GM19463 (cell line): ENCODE results near the gene DTX3L.

ENCODE experiments used
- ATAC-seq: cut with Tn5 transposase; IDR thresholded peaks from one replicate; pipeline ENCODE4 v1.9.1; 2021; ENCODE audit warnings: mild to moderate bottlenecking, moderate library complexity; ENCODE audit not compliant: unreplicated experiment

The DTX3L gene

DNA sequence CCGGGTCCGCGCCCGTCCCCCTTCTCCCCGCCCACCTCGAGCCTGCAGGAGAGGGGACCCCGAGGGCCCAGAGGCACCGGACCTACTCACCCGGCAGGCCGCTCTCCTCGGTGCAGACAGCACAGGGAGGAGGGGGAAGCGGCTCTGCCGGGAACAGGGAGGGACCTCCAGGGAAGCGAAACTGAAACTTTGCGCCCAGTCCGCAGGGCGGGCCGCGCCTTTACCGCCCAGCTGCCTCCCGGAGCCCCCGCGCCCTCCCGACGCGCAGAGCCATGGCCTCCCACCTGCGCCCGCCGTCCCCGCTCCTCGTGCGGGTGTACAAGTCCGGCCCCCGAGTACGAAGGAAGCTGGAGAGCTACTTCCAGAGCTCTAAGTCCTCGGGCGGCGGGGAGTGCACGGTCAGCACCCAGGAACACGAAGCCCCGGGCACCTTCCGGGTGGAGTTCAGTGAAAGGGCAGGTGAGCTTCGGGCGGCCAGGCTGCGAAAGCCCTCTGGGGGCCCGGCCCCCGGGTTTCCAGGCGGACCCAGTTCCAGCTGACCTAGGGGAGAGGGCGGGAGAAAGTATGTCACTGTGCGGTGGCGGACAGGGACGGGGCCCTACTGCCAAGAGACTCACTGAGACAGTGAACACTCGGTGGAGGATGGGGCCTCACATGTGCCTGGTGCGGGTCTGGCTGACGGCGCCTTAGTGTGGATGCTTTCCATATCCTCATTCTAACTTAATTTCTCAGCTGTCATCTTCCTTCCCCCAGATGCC, at the start of gene DTX3L, which contains the start of gene PARP9:
Gene DTX3L (plus strand): TSS at position 184 of the 758 bp plus-strand sequence. CDS start 89 bp downstream, at position 273.
Gene PARP9 (minus strand): TSS at position 146 of the 758 bp plus-strand sequence. CDS start 4,680 bp downstream, outside the sequence.
- ATAC-seq, result peak; percentile 75

DNA sequence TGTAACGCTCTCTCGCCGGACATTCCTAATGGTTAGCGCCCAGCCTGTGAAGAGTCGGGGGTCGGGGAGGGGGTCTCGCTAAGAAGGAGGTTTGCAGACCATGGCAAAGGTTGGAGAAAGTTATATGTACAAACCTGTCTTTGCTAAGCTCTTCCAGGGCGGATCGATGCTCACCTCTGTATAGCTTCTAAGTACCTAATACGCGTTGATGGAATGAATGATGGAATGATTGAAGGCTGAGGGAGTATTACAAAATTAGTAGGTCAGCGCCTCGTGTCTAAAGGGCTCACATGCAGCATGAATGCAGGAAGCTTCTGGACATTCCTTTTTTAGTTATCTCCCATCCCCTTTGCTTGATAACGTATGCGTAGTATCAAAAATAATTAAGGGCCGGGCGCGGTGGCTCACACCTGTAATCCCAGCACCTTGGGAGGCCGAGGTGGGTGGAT, 49.1 kb upstream of the DTX3L start:
- no peak for ATAC-seq

DNA sequence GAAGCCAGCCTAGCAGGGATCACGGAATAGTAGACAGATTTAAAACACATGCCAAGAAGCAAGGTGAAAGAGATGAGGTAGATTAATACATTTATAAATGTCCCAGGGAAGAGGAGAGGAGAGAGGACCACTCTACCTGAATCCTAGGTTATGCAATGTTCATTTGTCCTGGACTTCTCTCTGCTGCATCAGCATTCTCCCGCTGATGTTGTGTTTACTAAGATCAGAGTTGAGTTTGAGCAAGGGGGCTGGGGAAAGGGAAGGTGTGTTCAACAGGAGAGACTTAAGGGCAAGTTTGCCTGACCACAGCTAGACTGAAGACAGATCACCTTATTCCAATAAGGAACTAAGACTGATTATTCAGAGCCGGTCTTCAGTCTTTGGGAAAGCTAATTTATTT, 48.3 kb upstream of the DTX3L start:
- no peak for ATAC-seq

DNA sequence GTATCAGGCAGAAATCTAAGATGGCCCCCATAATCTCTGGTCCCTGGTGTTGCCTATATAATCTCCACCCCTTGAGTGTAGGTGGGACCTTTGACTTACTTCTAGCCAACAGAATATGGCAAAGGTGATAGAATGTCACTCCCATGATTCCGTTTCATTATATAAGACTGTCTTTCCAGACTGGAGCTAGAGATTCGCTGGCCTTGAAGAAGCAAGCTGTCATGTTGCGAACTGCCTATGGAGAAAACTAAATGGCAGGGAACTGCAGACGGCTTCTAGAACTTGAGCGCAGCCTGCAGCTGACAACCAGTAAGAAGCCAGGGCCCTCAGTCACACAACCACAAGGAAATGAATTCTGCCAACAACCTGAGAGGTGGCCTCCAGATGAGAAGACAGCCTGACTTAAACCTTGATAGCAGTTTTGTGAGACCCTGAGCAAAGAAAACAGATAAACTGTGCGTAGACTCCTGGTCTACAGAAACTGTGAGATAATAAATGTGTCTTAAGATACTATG, 47.2 kb upstream of the DTX3L start:
- ATAC-seq, result no peak

DNA sequence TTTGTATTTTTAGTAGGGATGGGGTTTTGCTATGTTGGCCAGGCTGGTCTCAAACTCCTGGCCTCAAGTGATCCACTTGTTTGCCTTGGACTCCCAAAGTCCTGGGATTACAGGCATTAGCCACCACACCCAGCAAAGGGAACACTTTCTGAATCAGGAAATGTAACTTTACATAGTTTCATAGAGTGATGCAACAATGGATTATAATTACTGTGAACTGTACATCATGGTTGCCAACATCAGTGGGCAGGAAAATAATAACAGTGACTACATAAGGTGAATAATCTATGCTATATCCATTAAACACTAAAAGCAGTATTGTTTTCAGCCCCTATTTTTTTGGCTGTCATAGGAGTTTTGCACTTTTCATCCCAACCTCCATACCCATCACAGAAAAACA, 44.4 kb upstream of the DTX3L start:
- ATAC-seq, result no peak

GRCh38 chr3:122520861-122521260, 43.3 kb upstream of the DTX3L start:
- ATAC-seq, result no peak

DNA sequence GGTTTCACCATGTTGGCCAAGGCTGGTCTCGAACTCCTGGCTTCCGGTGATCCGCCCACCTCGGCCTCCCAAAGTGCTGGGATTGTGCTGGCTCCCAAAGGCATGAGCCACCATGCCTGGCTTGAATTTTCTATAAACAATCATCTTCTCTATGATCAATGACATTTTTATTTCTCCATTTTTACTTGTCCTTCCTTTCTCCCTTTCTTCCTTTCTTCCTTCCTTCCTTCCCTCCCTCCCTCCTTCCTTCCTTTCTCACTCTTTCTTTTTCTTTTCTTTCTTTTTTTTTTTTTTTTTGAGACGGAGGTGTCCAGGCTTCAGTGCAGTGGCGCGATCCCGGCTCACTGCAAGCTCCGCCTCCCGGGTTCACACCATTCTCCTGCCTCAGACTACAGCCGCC, 40.8 kb upstream of the DTX3L start:
- ATAC-seq, result no peak

DNA sequence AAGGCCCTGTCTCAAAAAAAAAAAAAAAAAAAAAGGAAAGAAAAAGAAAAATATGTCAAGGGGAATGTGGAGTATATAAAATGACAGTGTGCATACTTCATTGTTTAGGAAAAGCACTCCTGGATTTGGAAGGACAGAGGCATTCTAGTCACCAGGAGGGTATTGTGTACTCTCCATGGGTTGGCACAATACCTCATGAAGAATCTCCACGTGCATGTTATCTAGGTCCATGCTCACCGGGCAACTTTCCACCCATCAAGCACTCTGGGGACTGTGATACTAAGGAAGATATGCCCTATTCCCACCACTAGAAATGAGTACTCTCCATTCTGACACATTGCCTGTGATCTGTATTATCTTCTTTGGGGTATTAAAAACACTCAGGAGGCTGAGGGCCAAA, 34.0 kb upstream of the DTX3L start:
- no peak for ATAC-seq

DNA sequence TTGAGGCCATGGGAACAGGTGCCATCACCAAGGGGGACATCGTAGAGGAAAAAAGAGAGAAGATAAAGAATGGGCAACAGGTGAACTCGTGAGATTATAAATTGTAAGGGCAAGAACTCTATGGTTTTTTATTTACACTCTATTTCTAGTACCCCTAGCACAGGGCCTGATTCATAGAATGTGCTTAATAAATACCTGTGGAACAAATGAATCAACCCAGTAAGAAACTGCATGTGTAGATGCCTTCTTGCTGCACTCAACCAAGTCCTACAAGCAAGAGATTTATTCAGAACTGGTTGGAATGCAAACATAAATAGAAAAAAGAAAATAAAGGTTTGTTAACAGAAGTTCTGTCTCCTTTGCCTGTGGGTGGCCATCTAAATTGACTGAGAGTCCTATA, 30.7 kb upstream of the DTX3L start:
- ATAC-seq, result peak; percentile 10

DNA sequence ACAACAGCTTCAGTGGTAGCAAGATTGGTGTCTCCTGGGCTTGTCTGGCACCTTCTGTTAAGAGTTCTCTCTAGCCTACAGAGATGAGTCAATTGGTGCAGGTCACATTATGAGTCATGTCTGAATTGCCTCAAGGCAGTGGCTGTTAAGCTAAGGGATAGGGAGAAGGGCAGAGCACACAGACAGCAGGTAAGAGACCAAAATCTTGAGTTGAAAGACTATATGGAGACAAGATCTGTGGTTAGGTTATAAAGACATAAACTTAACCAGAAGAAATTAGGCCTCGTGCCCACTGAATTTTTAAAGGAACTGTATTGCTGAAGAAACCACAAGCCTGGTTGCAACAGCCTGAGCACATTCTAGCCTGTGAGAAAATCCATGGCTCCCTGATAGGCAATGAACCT, 30.2 kb upstream of the DTX3L start:
- peak; percentile 100 for ATAC-seq

- no peak for ATAC-seq
Observed at GRCh38 chr3:122535964-122536631, 28.0 kb upstream of the DTX3L start.

- ATAC-seq, result no peak
Observed at GRCh38 chr3:122536632-122537001, 27.5 kb upstream of the DTX3L start.

GRCh38 chr3:122538956-122539490, 25.1 kb upstream of the DTX3L start:
- no peak for ATAC-seq

- no peak for ATAC-seq
Observed at GRCh38 chr3:122546151-122546550, 18.0 kb upstream of the DTX3L start.

DNA sequence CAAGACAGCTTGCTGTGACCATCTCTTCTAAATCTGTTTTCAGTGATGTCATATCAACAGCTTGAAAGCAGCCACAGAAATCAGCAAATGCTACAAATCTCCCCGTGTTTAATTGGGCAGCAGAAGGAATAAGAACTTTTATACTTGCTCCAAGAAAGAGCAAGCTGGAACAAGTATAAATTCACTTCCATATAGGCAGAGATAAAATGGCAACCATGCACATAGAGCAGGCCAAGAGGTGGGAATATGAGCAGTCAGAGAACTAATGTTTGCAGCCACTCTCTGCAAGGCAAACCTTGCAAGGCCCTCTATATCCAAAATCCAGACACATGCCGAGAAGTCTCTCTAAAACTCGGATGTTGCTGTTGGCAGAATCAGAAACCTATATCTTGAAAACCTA, 16.1 kb upstream of the DTX3L start:
- ATAC-seq, result no peak

- no peak for ATAC-seq
Observed at GRCh38 chr3:122548619-122549018, 15.5 kb upstream of the DTX3L start.

GRCh38 chr3:122553171-122553570, 11.0 kb upstream of the DTX3L start:
- ATAC-seq, result no peak

DNA sequence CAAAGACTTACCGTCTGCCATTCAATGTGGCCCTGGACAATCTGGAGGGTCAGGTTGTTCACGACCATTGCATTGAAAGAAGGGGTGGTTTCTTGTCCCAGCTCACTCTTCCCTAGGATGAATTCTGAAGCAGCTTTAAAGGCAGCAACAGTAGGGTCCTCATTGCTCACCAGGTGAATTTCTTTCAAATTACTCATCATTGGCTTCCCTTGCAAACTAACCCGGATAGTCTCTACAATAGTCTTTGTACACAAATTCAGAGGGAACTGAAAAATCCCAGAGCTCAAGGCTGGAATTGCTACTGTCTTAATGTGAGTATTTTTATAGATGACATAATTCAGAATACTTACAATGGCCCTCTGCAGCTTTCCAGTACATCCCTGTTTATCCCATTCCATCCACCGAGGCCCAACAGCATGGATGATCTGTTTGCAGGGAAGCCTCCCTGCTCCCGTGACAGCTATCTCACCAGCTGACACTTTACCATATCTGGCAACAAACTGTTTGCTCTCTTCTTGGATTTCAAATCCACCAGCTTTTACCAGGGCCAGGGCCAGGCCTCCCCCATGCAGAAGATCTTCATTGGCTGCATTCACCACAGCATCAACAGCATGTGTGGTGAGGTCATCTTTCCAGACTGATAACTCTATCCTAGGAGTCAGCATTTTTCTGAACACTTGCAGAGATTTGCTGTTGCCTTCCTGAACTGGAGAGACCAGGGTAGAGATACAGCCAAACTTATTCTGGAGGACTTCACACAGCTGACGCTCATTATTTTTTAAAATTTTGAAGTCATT, 8.7 kb upstream of the DTX3L start:
- no peak for ATAC-seq

- ATAC-seq, result no peak
Observed at GRCh38 chr3:122557356-122557755, 6.8 kb upstream of the DTX3L start.

DNA sequence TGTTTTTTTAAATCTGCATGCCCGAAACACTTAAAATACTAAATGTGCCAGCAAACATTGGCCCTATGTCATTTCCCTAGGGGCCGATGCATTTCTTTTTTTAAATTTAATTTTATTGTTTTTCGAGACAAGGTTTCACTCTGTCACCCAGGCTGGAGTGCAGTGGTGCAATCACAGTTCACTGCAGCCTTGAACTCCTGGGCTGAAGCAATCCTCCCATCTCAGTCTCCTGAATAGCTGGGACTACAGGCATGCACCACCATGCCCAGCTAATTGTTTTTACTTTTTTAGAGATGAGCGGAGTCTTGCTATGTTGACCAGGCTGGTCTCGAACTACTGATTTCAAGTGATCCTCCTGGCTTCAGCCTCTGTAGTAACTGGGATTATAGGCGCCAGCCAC, 5.5 kb upstream of the DTX3L start:
- ATAC-seq, result no peak

DNA sequence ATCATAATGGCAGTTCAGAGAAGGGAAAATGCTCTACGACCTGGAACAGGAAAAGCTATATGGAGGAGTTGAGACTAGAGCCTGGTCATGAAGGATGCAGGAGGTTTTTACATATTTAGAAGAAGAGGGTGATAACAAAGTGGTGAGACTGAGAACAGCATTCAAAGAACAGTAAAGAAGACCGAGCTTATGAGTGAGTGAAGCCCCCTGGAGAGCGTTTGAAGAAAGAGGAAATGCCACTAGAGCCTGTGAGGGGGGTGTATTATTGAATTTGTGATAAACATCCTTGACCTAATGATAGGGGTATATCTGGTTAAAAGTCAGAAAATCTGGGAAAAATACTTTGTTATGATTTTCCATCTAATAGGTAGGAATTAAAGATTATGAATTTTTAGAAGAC, 4.2 kb upstream of the DTX3L start:
- no peak for ATAC-seq
